ENCODE data around the gene VPS4B.

GRCh38 chr18:63422864-63423304 lies 608 bp upstream of the VPS4B start:
- TF ChIP-seq, protein P1, sequence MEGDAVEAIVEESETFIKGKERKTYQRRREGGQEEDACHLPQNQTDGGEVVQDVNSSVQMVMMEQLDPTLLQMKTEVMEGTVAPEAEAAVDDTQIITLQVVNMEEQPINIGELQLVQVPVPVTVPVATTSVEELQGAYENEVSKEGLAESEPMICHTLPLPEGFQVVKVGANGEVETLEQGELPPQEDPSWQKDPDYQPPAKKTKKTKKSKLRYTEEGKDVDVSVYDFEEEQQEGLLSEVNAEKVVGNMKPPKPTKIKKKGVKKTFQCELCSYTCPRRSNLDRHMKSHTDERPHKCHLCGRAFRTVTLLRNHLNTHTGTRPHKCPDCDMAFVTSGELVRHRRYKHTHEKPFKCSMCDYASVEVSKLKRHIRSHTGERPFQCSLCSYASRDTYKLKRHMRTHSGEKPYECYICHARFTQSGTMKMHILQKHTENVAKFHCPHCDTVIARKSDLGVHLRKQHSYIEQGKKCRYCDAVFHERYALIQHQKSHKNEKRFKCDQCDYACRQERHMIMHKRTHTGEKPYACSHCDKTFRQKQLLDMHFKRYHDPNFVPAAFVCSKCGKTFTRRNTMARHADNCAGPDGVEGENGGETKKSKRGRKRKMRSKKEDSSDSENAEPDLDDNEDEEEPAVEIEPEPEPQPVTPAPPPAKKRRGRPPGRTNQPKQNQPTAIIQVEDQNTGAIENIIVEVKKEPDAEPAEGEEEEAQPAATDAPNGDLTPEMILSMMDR (tag by site-specific recombination; IDR thresholded peaks at IDR 0.05) = peak; percentile 89
- TF ChIP-seq KLF16 (tag by site-specific recombination; IDR thresholded peaks at IDR 0.05) (0 out of 2 replicates have a peak, but pooled peaks have one; percentile 20), ZNF211 (tag by site-specific recombination; IDR thresholded peaks at IDR 0.05; ENCODE audit: low read depth) (no peak), ZNF239 (tag by site-specific recombination; IDR thresholded peaks at IDR 0.05) (no peak), ZNF707 (tag by site-specific recombination; IDR thresholded peaks at IDR 0.05) (no peak), ZNF114 (tag by site-specific recombination; IDR thresholded peaks at IDR 0.05) (no peak)

Measured in HEK293 (cell line).